ENCODE results near the gene VPS39.

DNA sequence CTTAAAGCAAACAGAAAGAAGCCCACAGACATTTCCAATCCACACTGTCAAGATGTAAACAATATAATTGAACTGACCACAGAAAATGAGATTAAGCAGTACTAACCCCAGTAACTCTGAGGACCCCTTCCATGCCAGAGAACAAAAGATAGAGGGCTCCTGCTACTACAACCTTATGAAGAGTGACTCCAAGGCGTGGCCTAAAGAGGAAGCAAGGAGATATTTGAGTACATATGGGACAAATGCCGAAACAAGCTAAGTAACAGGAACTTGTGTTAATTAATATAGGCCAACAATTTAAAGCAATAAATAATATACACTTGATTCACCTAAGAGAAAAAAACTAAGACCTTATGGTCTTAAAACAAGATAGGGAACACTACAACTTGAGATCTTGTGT lies 25.0 kb upstream of the VPS39 start:
- TF ChIP-seq, protein P1, sequence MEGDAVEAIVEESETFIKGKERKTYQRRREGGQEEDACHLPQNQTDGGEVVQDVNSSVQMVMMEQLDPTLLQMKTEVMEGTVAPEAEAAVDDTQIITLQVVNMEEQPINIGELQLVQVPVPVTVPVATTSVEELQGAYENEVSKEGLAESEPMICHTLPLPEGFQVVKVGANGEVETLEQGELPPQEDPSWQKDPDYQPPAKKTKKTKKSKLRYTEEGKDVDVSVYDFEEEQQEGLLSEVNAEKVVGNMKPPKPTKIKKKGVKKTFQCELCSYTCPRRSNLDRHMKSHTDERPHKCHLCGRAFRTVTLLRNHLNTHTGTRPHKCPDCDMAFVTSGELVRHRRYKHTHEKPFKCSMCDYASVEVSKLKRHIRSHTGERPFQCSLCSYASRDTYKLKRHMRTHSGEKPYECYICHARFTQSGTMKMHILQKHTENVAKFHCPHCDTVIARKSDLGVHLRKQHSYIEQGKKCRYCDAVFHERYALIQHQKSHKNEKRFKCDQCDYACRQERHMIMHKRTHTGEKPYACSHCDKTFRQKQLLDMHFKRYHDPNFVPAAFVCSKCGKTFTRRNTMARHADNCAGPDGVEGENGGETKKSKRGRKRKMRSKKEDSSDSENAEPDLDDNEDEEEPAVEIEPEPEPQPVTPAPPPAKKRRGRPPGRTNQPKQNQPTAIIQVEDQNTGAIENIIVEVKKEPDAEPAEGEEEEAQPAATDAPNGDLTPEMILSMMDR (IDR thresholded peaks at IDR 0.05), result no peak
- no peak for TF ChIP-seq POLR2A (IDR thresholded peaks at IDR 0.05)
- TF ChIP-seq EP300 (IDR thresholded peaks at IDR 0.05), result no peak
